Neural progenitor cell (in vitro differentiated cells): ENCODE data around the gene CREB5. TPM values are rescaled to one million over a fixed set of nuclear protein-coding genes. Genes with fewer than 3 reads are reported as not detected.

Experiments
- DNase-seq: peaks from one replicate; pipeline ENCODE4 v3.0.0-alpha.2; 2016; ENCODE audit warnings: low spot score
- H2AFZ ChIP-seq: fragments of 200-600 bp; sonication (generic); replicated peaks from 2 replicates; pipeline ENCODE4 v1.6.1; 2016; ENCODE audit warnings: antibody characterized with exemption
- H3F3A ChIP-seq: fragments of 200-600 bp; sonication (generic); 2 replicates; pipeline ENCODE4 v1.6.1; 2016; ENCODE audit warnings: antibody characterized with exemption, low read depth
- H3K27ac ChIP-seq: fragments of 200-600 bp; sonication (generic); 2 replicates; pipeline ENCODE4 v1.5.1; 2016; ENCODE audit warnings: mild to moderate bottlenecking
- H3K27me3 ChIP-seq: fragments of 200-600 bp; sonication (generic); 2 replicates; pipeline ENCODE4 v1.6.1; 2016; ENCODE audit warnings: mild to moderate bottlenecking, moderate library complexity
- H3K36me3 ChIP-seq: fragments of 200-600 bp; sonication (generic); 2 replicates; pipeline ENCODE4 v1.5.1; 2016
- H3K4me1 ChIP-seq: fragments of 200-600 bp; sonication (generic); 2 replicates; pipeline ENCODE4 v1.6.1; 2016; ENCODE audit warnings: mixed run types
- H3K4me2 ChIP-seq: fragments of 200-600 bp; sonication (generic); 2 replicates; pipeline ENCODE4 v1.6.1; 2016
- H3K4me3 ChIP-seq: fragments of 200-600 bp; sonication (generic); 2 replicates; pipeline ENCODE4 v1.5.1; 2016
- H3K79me2 ChIP-seq: fragments of 200-600 bp; sonication (generic); 2 replicates; pipeline ENCODE4 v1.6.1; 2016; ENCODE audit warnings: low read depth
- H3K9ac ChIP-seq: fragments of 200-600 bp; sonication (generic); 2 replicates; pipeline ENCODE4 v1.6.1; 2016
- H3K9me3 ChIP-seq: fragments of 200-600 bp; sonication (generic); 2 replicates; pipeline ENCODE4 v1.5.1; 2016; ENCODE audit warnings: low read depth
- H4K20me1 ChIP-seq: fragments of 200-600 bp; sonication (generic); 2 replicates; pipeline ENCODE4 v1.6.1; 2016; ENCODE audit warnings: low read depth
- H3K27ac Mint-ChIP-seq: 3 replicates; pipeline ENCODE4 v1.8.0; 2021; ENCODE audit warnings: mixed read lengths
- H3K27me3 Mint-ChIP-seq: 2 replicates; pipeline ENCODE4 v1.8.0; 2022; ENCODE audit warnings: low read depth, mild to moderate bottlenecking, inconsistent platforms, moderate library complexity, mixed read lengths; ENCODE audit not compliant: insufficient read depth
- H3K36me3 Mint-ChIP-seq: 3 replicates; pipeline ENCODE4 v1.8.0; 2021; ENCODE audit warnings: mixed read lengths
- H3K4me1 Mint-ChIP-seq: 3 replicates; pipeline ENCODE4 v1.8.0; 2021; ENCODE audit warnings: mixed read lengths
- H3K4me3 Mint-ChIP-seq: 3 replicates; pipeline ENCODE4 v1.8.0; 2021; ENCODE audit warnings: mild to moderate bottlenecking, moderate library complexity, mixed read lengths
- H3K9me3 Mint-ChIP-seq: 3 replicates; pipeline ENCODE4 v1.8.0; 2020; ENCODE audit warnings: mixed read lengths
- CTCF ChIP-seq: fragments of 200-600 bp; sonication (generic); IDR thresholded peaks from 2 replicates; pipeline ENCODE4 v1.5.1; 2017; ENCODE audit warnings: antibody characterized with exemption, mild to moderate bottlenecking
- EZH2 ChIP-seq: fragments of 200-600 bp; sonication (generic); IDR thresholded peaks from 2 replicates; pipeline ENCODE4 v1.6.1; 2017; ENCODE audit warnings: antibody characterized with exemption, mild to moderate bottlenecking, moderate library complexity
- EZH2phosphoT487 ChIP-seq: fragments of 200-600 bp; sonication (generic); IDR thresholded peaks from 2 replicates; pipeline ENCODE4 v1.6.1; 2017; ENCODE audit warnings: antibody characterized with exemption
- total RNA-seq: library from RNA; depleted of rRNA; stranded (reverse); fragments of >200 nt; gene quantifications from 2 replicates; pipeline ENCODE4 v1.2.3, GENCODE V29; 2015; ENCODE audit warnings: low replicate concordance

Gene CREB5
- total RNA-seq, 1 donor from 2014 or later = 1.2 TPM

- Histone ChIP-seq H3K27ac (no peak overlapping the region), H3K9ac (no peak overlapping the region), H3K4me3 (no peak overlapping the region), H3K9me3 (no peaks in the 10 kb centered on the region), H3K4me1 (no peaks in the 10 kb centered on the region), H3K27me3 (no peaks in the 10 kb centered on the region), H2AFZ (no peak overlapping the region), H4K20me1 (no peaks in the 10 kb centered on the region), H3K4me2 (no peak overlapping the region), H3K79me2 (no peaks in the 10 kb centered on the region), H3K36me3 (no peaks in the 10 kb centered on the region), H3F3A (no peaks in the 10 kb centered on the region)
- Mint-ChIP-seq H3K4me3 (no peak overlapping the region), H3K36me3 (no peaks in the 10 kb centered on the region), H3K27ac (no peak overlapping the region), H3K9me3 (no peaks in the 10 kb centered on the region), H3K4me1 (peaks cover 2% of the 10 kb centered on the region), H3K27me3 (peaks cover 8% of the 10 kb centered on the region)
- TF ChIP-seq CTCF = peak; percentile 76
- TF ChIP-seq EZH2 = no peak
- peak; percentile 60 for DNase-seq
These were observed 214.4 kb downstream of the CREB5 start for GRCh38 chr7:28626624-28627262.

- no peaks in the 10 kb centered on the region for H3K9me3 ChIP-seq
- no peaks in the 10 kb centered on the region for H3K79me2 ChIP-seq
- H3K27me3 Mint-ChIP-seq = peaks cover 8% of the 10 kb centered on the region
- H3K27me3 ChIP-seq = no peaks in the 10 kb centered on the region
- no peak overlapping the region for H3K4me2 ChIP-seq
- no peak overlapping the region for H3K4me3 ChIP-seq
- no peaks in the 10 kb centered on the region for H3K4me1 ChIP-seq
- DNase-seq = no peak
- no peak overlapping the region for H3K27ac Mint-ChIP-seq
- H3K36me3 ChIP-seq = no peaks in the 10 kb centered on the region
- H4K20me1 ChIP-seq = no peaks in the 10 kb centered on the region
- H3K27ac ChIP-seq = no peak overlapping the region
- no peak for TF ChIP-seq EZH2
- H3K9me3 Mint-ChIP-seq = no peaks in the 10 kb centered on the region
- no peak overlapping the region for H3K4me3 Mint-ChIP-seq
- no peak overlapping the region for H2AFZ ChIP-seq
- no peaks in the 10 kb centered on the region for H3K36me3 Mint-ChIP-seq
- peaks cover 2% of the 10 kb centered on the region for H3K4me1 Mint-ChIP-seq
- H3K9ac ChIP-seq = no peak overlapping the region
- no peaks in the 10 kb centered on the region for H3F3A ChIP-seq
These were observed 214.9 kb downstream of the CREB5 start for GRCh38 chr7:28627263-28627653.

- no peaks in the 10 kb centered on the region for H3F3A ChIP-seq
- no peak overlapping the region for H3K4me3 Mint-ChIP-seq
- no peaks in the 10 kb centered on the region for H3K36me3 Mint-ChIP-seq
- H3K36me3 ChIP-seq = no peaks in the 10 kb centered on the region
- H3K9me3 Mint-ChIP-seq = no peaks in the 10 kb centered on the region
- no peak overlapping the region for H3K9ac ChIP-seq
- no peaks in the 10 kb centered on the region for H4K20me1 ChIP-seq
- H3K27ac ChIP-seq = no peak overlapping the region
- H3K4me1 ChIP-seq = no peaks in the 10 kb centered on the region
- no peak for DNase-seq
- no peaks in the 10 kb centered on the region for H3K9me3 ChIP-seq
- H3K4me1 Mint-ChIP-seq = peaks cover 2% of the 10 kb centered on the region
- no peak overlapping the region for H3K27ac Mint-ChIP-seq
- H2AFZ ChIP-seq = peak overlapping the region; percentile 20
- no peak overlapping the region for H3K4me3 ChIP-seq
- TF ChIP-seq EZH2phosphoT487 = no peak
- no peak for TF ChIP-seq CTCF
- no peak for TF ChIP-seq EZH2
- H3K27me3 Mint-ChIP-seq = peaks cover 8% of the 10 kb centered on the region
- H3K27me3 ChIP-seq = no peaks in the 10 kb centered on the region
- no peak overlapping the region for H3K4me2 ChIP-seq
- no peaks in the 10 kb centered on the region for H3K79me2 ChIP-seq
These were observed 215.6 kb downstream of the CREB5 start for GRCh38 chr7:28627896-28628295.

GRCh38 chr7:28629216-28629842 lies 217.0 kb downstream of the CREB5 start:
- H3K4me2 ChIP-seq = no peak overlapping the region
- H3K27ac ChIP-seq = no peak overlapping the region
- no peak overlapping the region for H2AFZ ChIP-seq
- H3K9me3 Mint-ChIP-seq = no peaks in the 10 kb centered on the region
- H3K4me3 ChIP-seq = no peak overlapping the region
- no peaks in the 10 kb centered on the region for H3K79me2 ChIP-seq
- H3K4me1 ChIP-seq = no peaks in the 10 kb centered on the region
- no peak for DNase-seq
- H3K27me3 ChIP-seq = no peaks in the 10 kb centered on the region
- TF ChIP-seq EZH2phosphoT487 (no peak), EZH2 (no peak), CTCF (no peak)
- H4K20me1 ChIP-seq = no peaks in the 10 kb centered on the region
- H3K4me3 Mint-ChIP-seq = no peak overlapping the region
- no peaks in the 10 kb centered on the region for H3K36me3 ChIP-seq
- peaks cover 2% of the 10 kb centered on the region for H3K4me1 Mint-ChIP-seq
- H3K36me3 Mint-ChIP-seq = no peaks in the 10 kb centered on the region
- no peak overlapping the region for H3K9ac ChIP-seq
- no peaks in the 10 kb centered on the region for H3K9me3 ChIP-seq
- H3K27ac Mint-ChIP-seq = no peak overlapping the region
- H3K27me3 Mint-ChIP-seq = peaks cover 8% of the 10 kb centered on the region
- no peaks in the 10 kb centered on the region for H3F3A ChIP-seq
